ENCODE results near the gene PAQR4.

Gene PAQR4

GRCh38 chr16:3007957-3008689 lies 39.0 kb downstream of the PAQR4 start:
- DNase-seq: no peak

- DNase-seq: no peak
Measured at GRCh38 chr16:3008690-3009037, 39.5 kb downstream of the PAQR4 start.

- DNase-seq: no peak
Measured at GRCh38 chr16:3009568-3010390, 40.6 kb downstream of the PAQR4 start.

DNA sequence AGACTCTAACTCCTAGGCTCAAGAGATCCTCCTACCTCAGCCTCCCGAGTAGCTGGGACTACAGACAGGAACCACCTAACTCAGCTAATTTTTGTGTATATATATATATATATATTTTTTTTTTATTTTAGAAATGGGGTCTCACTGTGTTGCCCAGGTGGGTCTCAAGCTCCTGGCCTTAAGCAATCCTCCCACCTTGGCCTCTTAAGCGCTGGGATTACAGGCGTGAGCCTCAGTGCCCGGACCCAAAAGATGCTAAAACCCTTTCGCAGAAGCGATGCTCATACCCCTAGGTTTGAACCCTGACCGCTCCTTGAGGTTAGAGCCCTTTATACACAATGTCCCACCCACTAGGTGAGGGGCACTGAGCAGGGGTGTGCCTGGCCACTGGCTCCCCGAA lies 41.4 kb downstream of the PAQR4 start:
- no peak for DNase-seq

DNA sequence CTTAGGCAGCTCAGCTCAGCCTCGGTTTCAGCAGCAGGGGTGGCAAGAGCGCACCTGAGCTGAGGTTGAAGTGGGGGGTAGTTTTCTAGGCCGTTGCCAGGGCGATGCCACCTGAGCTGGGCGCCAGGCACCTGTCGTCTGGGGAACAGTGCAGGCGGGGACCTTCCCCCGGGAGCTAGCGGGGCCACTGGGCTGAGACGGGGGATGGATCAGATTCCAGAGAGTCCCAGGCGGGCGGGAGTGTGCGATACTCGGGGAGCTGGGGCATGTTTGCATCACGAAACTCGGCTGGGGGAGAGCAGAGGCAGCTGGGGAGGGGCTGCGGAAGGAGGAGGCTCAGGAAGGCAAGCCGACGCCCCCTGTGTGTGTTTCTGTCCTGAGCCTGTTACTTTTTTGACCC lies 43.1 kb downstream of the PAQR4 start:
- DNase-seq: no peak

DNA sequence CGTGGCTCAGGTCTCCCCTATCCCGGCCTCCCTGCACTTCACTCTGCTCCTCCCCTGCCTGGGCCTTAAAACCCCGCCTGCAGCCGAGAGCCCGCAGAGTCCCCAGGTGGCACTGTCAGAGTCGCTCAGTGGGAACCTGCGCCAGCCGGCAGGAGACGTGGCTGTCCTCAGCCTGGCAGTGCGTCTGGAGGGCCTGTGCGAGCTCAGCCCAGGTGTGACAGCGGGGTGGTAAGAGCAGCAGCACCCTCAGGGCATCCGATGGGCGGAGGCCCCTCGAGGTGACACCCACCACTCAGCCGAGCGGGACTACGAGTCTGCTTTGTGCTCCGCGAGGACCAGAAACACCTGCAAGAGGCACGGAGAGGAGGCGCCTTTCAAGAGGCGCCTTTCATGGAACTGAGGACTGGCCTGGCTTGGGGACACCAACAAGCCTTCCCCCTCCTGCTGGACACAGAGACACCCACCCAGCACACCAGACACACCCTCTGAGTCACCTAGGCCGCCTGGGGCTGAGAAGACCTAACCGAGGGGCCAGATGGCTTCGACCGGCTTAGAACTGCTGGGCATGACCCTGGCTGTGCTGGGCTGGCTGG lies 43.8 kb downstream of the PAQR4 start, which contains the start of gene CLDN9:
CLDN9 (plus strand) TSS at position 96 of the 593 bp plus-strand sequence; CDS start at position 536, 440 bp downstream.
- DNase-seq: no peak

DNA sequence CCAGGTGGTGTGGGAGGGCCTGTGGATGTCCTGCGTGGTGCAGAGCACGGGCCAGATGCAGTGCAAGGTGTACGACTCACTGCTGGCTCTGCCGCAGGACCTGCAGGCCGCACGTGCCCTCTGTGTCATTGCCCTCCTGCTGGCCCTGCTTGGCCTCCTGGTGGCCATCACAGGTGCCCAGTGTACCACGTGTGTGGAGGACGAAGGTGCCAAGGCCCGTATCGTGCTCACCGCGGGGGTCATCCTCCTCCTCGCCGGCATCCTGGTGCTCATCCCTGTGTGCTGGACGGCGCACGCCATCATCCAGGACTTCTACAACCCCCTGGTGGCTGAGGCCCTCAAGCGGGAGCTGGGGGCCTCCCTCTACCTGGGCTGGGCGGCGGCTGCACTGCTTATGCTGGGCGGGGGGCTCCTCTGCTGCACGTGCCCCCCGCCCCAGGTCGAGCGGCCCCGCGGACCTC lies 44.4 kb downstream of the PAQR4 start:
- DNase-seq: no peak

- no peak for DNase-seq
Measured at GRCh38 chr16:3013998-3014690, 45.0 kb downstream of the PAQR4 start.

DNA sequence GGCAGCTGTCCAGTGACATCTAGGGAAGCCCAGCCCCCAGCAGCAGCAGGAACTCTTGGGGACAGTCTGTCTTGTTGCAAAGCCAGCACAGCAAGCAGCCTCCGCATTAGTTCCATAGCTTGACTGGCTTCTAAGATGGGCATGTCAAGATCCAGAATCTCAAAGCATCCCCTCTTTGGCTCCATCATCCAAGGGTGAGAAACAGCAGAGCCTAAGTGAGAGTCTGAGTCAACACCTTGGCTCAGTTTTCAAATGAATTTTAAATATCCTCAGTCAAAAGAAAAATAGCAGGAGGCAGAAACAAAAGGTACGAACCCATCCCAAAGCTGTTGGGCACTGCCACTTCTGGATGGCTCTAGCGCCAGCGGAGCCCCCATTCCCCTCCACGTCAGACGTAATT lies 45.8 kb downstream of the PAQR4 start:
- DNase-seq: no peak

DNA sequence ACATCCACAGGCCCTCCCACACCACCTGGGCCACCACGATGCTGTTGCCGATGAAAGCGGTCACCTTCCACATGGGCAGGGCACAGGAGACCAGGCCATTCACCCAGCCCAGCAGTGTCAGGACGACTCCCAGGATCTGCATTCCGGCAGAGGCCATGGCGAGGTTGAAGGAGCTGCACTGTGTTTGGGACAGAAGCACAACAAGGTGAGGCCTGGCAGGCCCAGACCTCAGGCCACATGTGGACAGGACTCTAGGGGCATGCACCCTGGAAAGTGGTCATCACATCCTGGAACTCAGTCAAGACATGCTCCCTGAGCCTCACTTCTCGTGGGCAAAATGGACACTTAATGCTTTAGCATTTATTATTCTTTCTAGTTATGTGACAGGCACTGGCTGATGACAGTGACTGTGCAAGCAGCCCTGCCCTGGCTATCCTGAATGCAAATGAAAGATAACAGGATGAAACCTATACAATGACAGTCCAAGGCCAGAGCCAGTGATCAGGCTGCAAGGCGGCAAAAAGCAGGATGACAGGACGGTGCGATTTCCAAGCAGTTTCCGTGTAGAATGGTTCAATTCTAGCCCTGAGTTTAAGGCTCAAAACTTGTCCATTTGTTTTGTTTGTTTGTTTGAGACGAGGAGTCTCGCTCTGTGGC lies 46.8 kb downstream of the PAQR4 start:
- DNase-seq: no peak

GRCh38 chr16:3017344-3017743 lies 48.2 kb downstream of the PAQR4 start:
- DNase-seq: no peak

GRCh38 chr16:3017794-3018506 lies 48.8 kb downstream of the PAQR4 start, which contains the start of gene CLDN6:
Gene CLDN6, minus strand, starts transcription at chr16:3018183. Its CDS starts 2,162 bp downstream, at chr16:3016021.
- DNase-seq: no peak

- DNase-seq: no peak
Measured at GRCh38 chr16:3019594-3020246, 50.6 kb downstream of the PAQR4 start.

DNA sequence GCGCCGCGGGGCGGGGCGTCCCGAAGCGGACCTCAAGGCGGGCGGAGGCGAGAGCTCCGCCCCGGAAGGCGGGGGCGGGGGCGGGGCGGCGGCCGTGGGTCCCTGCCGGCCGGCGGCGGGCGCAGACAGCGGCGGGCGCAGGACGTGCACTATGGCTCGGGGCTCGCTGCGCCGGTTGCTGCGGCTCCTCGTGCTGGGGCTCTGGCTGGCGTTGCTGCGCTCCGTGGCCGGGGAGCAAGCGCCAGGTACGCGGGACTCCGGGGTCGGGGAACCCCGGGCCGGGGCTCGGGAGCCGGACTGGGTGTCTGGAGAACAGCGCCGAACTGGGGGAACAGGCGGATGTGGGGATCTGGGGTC lies 51.1 kb downstream of the PAQR4 start, which contains the start of gene TNFRSF12A:
TNFRSF12A (plus strand) TSS at position 122 of the 357 bp plus-strand sequence; CDS start at position 152, 30 bp downstream.
- DNase-seq: peak; percentile 82

DNA sequence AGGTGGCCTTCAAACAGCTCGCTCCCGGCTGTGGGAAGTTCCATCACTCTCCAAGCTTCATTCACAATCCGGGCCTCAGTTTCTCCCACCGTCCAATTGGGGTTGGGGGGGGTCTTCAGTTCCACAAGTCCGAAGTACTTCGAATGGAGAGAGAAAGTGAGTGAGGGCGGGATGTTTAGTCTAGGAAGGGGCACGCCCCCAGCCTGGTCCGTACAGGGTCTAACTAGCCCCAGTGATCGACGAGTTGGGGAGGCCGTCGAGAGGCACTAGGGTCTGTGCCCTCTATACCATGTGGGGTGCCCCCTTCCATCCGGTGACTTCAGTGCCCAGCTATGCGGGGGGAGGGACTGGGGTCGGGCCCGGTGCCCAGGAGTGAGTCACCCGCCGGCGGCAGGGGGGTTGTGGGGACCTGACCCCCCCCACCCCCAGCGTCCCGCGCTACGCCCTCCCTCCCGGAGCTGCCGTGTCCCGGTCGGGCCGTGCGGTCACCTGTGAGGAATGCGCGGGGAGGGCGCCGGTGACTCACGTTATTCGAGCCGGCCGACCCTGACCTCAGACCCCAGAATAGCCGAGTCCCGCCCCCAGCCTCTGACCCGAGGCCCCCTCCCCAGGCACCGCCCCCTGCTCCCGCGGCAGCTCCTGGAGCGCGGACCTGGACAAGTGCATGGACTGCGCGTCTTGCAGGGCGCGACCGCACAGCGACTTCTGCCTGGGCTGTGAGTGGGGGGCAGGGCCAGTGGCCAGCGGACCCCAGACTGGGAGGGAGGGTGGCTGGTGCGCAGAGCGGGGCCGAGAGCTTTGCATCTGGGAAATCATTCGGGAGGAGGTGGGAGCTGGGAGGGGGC lies 51.7 kb downstream of the PAQR4 start:
- peak; percentile 93 for DNase-seq

DNA sequence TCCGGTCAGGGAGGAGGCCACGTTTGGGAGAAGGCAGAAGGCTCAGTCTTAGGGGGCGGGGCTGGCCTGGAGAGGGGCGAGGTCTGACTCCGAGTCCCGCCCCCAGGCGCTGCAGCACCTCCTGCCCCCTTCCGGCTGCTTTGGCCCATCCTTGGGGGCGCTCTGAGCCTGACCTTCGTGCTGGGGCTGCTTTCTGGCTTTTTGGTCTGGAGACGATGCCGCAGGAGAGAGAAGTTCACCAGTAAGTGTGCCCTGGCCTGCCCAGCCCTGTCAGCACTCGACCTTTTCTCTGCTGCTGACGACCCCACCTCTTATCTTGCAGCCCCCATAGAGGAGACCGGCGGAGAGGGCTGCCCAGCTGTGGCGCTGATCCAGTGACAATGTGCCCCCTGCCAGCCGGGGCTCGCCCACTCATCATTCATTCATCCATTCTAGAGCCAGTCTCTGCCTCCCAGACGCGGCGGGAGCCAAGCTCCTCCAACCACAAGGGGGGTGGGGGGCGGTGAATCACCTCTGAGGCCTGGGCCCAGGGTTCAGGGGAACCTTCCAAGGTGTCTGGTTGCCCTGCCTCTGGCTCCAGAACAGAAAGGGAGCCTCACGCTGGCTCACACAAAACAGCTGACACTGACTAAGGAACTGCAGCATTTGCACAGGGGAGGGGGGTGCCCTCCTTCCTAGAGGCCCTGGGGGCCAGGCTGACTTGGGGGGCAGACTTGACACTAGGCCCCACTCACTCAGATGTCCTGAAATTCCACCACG lies 52.5 kb downstream of the PAQR4 start:
- peak; percentile 98 for DNase-seq

DNA sequence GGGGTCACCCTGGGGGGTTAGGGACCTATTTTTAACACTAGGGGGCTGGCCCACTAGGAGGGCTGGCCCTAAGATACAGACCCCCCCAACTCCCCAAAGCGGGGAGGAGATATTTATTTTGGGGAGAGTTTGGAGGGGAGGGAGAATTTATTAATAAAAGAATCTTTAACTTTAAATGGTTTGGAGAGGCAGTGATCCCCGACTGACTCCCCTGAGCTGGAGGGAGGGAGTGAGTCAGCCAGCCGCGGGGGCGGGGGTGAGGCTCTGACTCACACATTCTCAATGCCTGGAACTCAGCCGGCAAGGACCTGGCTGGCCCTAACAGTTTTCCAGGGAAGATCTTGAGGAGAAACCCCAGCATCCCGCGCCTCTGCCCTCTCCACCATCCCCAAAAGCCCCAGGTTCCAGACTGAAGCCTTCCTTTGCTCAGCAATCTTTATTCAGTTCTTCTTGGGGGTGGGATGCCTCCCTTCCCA lies 53.1 kb downstream of the PAQR4 start:
- DNase-seq: peak; percentile 98

DNA sequence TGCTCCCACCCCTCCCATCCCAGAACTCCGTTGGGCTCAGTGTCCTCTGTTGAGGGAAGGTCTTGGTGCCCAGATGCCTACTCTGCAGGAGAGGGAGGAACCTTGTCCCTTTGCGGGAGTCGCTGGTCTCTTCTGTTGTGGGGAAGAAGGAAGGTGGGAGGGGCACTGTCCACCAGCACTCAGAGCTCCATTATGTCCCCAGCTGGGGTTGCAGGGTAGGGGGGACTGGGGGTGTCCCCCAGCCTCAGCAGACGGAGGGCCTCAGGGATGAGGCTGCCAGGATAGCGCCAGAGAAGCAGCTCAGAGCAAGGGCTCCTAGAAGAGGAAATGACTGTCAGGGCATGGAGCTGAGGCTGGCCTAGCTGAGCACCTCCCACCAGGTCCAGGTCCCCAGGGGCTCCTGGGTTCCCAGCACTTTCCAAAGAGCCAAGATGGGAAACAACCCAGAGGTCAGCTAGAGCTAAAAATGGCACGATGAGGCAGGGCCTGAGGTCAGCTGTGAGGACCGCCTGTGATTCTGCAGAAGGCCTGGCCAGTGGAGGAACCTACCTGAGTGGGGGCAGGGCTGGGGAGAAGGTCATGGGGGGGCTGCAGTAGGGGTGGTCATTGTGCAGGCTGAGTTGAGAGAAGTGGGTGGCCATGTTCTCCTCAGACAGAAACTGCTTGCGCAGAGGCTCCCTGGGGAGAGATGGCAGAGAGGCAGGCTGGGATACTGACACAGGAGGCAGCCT lies 53.7 kb downstream of the PAQR4 start:
- DNase-seq: peak; percentile 63

All from fibroblast of skin of right quadriceps (primary cell).